ENCODE data around the gene CAMTA1. TPM values are rescaled to one million over a fixed set of nuclear protein-coding genes. Genes with fewer than 3 reads are reported as not detected.

CAMTA1 gene
- total RNA-seq, 1 experiment from 2014 or later: 69.5 TPM

GRCh38 chr1:6885426-6885825 is 100.2 kb downstream of the CAMTA1 start:
- no peak overlapping the region for H3K9ac ChIP-seq (ENCODE audit: low read length)
- no peak overlapping the region for H2AFZ ChIP-seq (ENCODE audit: low read depth, low read length, poor library complexity, severe bottlenecking)
- intact Hi-C loops (cut with micrococcal nuclease): no loop called here
- H3K27me3 ChIP-seq (ENCODE audit: insufficient read depth, low read length): no peaks in the 10 kb centered on the region
- ChIA-PET CTCF (no interaction called here), POLR2A (no interaction called here), RAD21 (ENCODE audit: low non-redundant PET in 1 of 2, low total read pairs in 2 of 2, uncharacterized antibody in 2 of 2, unreplicated experiment in 2 of 2) (no interaction called here)
- no peaks in the 10 kb centered on the region for H3K4me1 ChIP-seq (ENCODE audit: control insufficient read depth in 1 of 2, insufficient read depth in 2 of 2, low read length in 2 of 2)
- no peaks in the 10 kb centered on the region for H3K79me2 ChIP-seq (ENCODE audit: insufficient read depth, low read length)
- ATAC-seq (no peak), DNase-seq (ENCODE audit: low read depth, low spot score) (no peak)
- H3K36me3 ChIP-seq (ENCODE audit: control insufficient read depth in 1 of 2, insufficient read depth in 2 of 2, low read length in 2 of 2): no peaks in the 10 kb centered on the region
- no peaks in the 10 kb centered on the region for H4K20me1 ChIP-seq (ENCODE audit: insufficient read depth)
- no TSS peak for BruUV-seq (replicated peaks)
- no peaks in the 10 kb centered on the region for H3K9me3 ChIP-seq (ENCODE audit: control insufficient read depth in 1 of 2, insufficient read depth in 1 of 2, low read depth in 1 of 2, low read length in 2 of 2)
- H3K4me3 ChIP-seq (replicated peaks in 1 of 2; ENCODE audit: low read depth in 1 of 2, low read length in 2 of 2): no peak overlapping the region
- H3K9me2 ChIP-seq (ENCODE audit: insufficient read depth): no peaks in the 10 kb centered on the region
- no peak for TF ChIP-seq JUND (IDR thresholded peaks at IDR 0.05)
- no peak for TF ChIP-seq ZFX (IDR thresholded peaks at IDR 0.05)
- TF ChIP-seq EGR1 (IDR thresholded peaks at IDR 0.05; ENCODE audit: low read depth): no peak
- no peak for TF ChIP-seq CEBPB (IDR thresholded peaks at IDR 0.05; ENCODE audit: low read depth)
- TF ChIP-seq MAX (IDR thresholded peaks at IDR 0.05): no peak
- TF ChIP-seq SIN3A (IDR thresholded peaks at IDR 0.05; ENCODE audit: low read depth): no peak
- no peak for TF ChIP-seq RAD21 (IDR thresholded peaks at IDR 0.05; ENCODE audit: low read depth)
- TF ChIP-seq CTCF (IDR thresholded peaks at IDR 0.05 in 2 of 3, conservative IDR thresholded peaks at IDR 0.05 in 1 of 3; ENCODE audit: borderline replicate concordance in 1 of 3, insufficient read depth in 1 of 3, low read depth in 2 of 3, low read length in 2 of 3): no peak
- no peak overlapping the region for H3K4me2 ChIP-seq (ENCODE audit: low read length)
- no peak overlapping the region for H3K27ac ChIP-seq (ENCODE audit: low read depth, low read length)

- H3K9me2 ChIP-seq (ENCODE audit: insufficient read depth): no peaks in the 10 kb centered on the region
- ATAC-seq (no peak), DNase-seq (ENCODE audit: low read depth, low spot score) (no peak)
- H3K9ac ChIP-seq (ENCODE audit: low read length): no peak overlapping the region
- H3K4me1 ChIP-seq (ENCODE audit: control insufficient read depth in 1 of 2, insufficient read depth in 2 of 2, low read length in 2 of 2): no peaks in the 10 kb centered on the region
- intact Hi-C loops (cut with micrococcal nuclease): no loop called here
- no TSS peak for BruUV-seq (replicated peaks)
- no peaks in the 10 kb centered on the region for H3K27me3 ChIP-seq (ENCODE audit: insufficient read depth, low read length)
- no peaks in the 10 kb centered on the region for H3K36me3 ChIP-seq (ENCODE audit: control insufficient read depth in 1 of 2, insufficient read depth in 2 of 2, low read length in 2 of 2)
- no peak overlapping the region for H2AFZ ChIP-seq (ENCODE audit: low read depth, low read length, poor library complexity, severe bottlenecking)
- H3K9me3 ChIP-seq (ENCODE audit: control insufficient read depth in 1 of 2, insufficient read depth in 1 of 2, low read depth in 1 of 2, low read length in 2 of 2): no peaks in the 10 kb centered on the region
- POLR2A ChIA-PET: no interaction called here
- no peaks in the 10 kb centered on the region for H4K20me1 ChIP-seq (ENCODE audit: insufficient read depth)
- RAD21 ChIA-PET (ENCODE audit: low non-redundant PET in 1 of 2, low total read pairs in 2 of 2, uncharacterized antibody in 2 of 2, unreplicated experiment in 2 of 2): no interaction called here
- no peak overlapping the region for H3K4me3 ChIP-seq (replicated peaks in 1 of 2; ENCODE audit: low read depth in 1 of 2, low read length in 2 of 2)
- TF ChIP-seq FOSL1 (IDR thresholded peaks at IDR 0.05; ENCODE audit: low read depth) (no peak), EGR1 (IDR thresholded peaks at IDR 0.05; ENCODE audit: low read depth) (no peak), ZFX (IDR thresholded peaks at IDR 0.05) (no peak), RAD21 (IDR thresholded peaks at IDR 0.05; ENCODE audit: low read depth) (no peak), CBX3 (IDR thresholded peaks at IDR 0.05; ENCODE audit: low read depth) (no peak), EZH2 (IDR thresholded peaks at IDR 0.05) (no peak), CEBPB (IDR thresholded peaks at IDR 0.05; ENCODE audit: low read depth) (no peak), SP1 (IDR thresholded peaks at IDR 0.05; ENCODE audit: low read depth) (no peak), MAX (IDR thresholded peaks at IDR 0.05) (no peak), SRF (IDR thresholded peaks at IDR 0.05; ENCODE audit: low read depth) (no peak), ZNF274 (IDR thresholded peaks at IDR 0.05; ENCODE audit: low read depth, low read length) (no peak), ELF1 (IDR thresholded peaks at IDR 0.05; ENCODE audit: borderline replicate concordance, low read depth) (no peak), JUND (IDR thresholded peaks at IDR 0.05) (no peak)
- H3K27ac ChIP-seq (ENCODE audit: low read depth, low read length): no peak overlapping the region
- no peak overlapping the region for H3K4me2 ChIP-seq (ENCODE audit: low read length)
- CTCF ChIA-PET: no interaction called here
- no peaks in the 10 kb centered on the region for H3K79me2 ChIP-seq (ENCODE audit: insufficient read depth, low read length)
These were observed 101.3 kb downstream of the CAMTA1 start for GRCh38 chr1:6886523-6886922.

Measured in HCT116 (cell line).